HEK293 (cell line): Measurements from ENCODE around the gene PACSIN3.

ENCODE experiments used
- BCL11A ChIP-seq: fragments of 450-650 bp; formaldehyde crosslinking; IDR thresholded peaks from 2 replicates; pipeline ENCODE4 v1.5.1; 2016; ENCODE audit warnings: low read depth, missing biosample characterization, missing genetic modification characterization
- BCL11B ChIP-seq: fragments of 450-650 bp; formaldehyde crosslinking; IDR thresholded peaks from 2 replicates; pipeline ENCODE4 v1.5.1; 2016; ENCODE audit warnings: low read depth, missing biosample characterization, missing genetic modification characterization
- KLF10 ChIP-seq: fragments of 450-650 bp; IDR thresholded peaks from 2 replicates; pipeline ENCODE4 v1.5.1; 2018; ENCODE audit warnings: missing biosample characterization, mild to moderate bottlenecking, missing genetic modification characterization
- KLF7 ChIP-seq: fragments of 450-650 bp; formaldehyde crosslinking; IDR thresholded peaks from 2 replicates; pipeline ENCODE4 v1.5.1; 2016; ENCODE audit warnings: missing biosample characterization, missing genetic modification characterization, borderline replicate concordance
- MEIS1 ChIP-seq: sonication (generic); formaldehyde crosslinking; IDR thresholded peaks from 2 replicates; pipeline ENCODE4 v1.8.1; 2022; ENCODE audit warnings: missing genetic modification reagents, mild to moderate bottlenecking, borderline replicate concordance
- MYNN ChIP-seq: fragments of 450-650 bp; formaldehyde crosslinking; IDR thresholded peaks from 2 replicates; pipeline ENCODE4 v1.5.1; 2016; ENCODE audit warnings: missing biosample characterization, missing genetic modification characterization, borderline replicate concordance
- RBAK ChIP-seq: fragments of 450-650 bp; formaldehyde crosslinking; IDR thresholded peaks from 2 replicates; pipeline ENCODE4 v1.5.1; 2016; ENCODE audit warnings: missing biosample characterization, missing genetic modification characterization
- SETDB1 ChIP-seq: IDR thresholded peaks from one replicate; pipeline ENCODE4 v1.6.1; 2017; ENCODE audit warnings: mild to moderate bottlenecking, low read length, moderate library complexity, mixed read lengths; ENCODE audit not compliant: insufficient read length
- SP2 ChIP-seq: fragments of 450-650 bp; formaldehyde crosslinking; IDR thresholded peaks from 2 replicates; pipeline ENCODE4 v1.5.1; 2016; ENCODE audit warnings: missing biosample characterization, missing genetic modification characterization
- ZBTB17 ChIP-seq: fragments of 450-650 bp; formaldehyde crosslinking; IDR thresholded peaks from 2 replicates; pipeline ENCODE4 v1.5.1; 2016; ENCODE audit warnings: missing biosample characterization, missing genetic modification characterization
- ZBTB20 ChIP-seq: fragments of 450-650 bp; formaldehyde crosslinking; IDR thresholded peaks from 2 replicates; pipeline ENCODE4 v1.5.1; 2016; ENCODE audit warnings: missing biosample characterization, missing genetic modification characterization
- ZBTB21 ChIP-seq: fragments of 450-650 bp; formaldehyde crosslinking; IDR thresholded peaks from 2 replicates; pipeline ENCODE4 v1.5.1; 2017; ENCODE audit warnings: missing biosample characterization, missing genetic modification characterization
- ZBTB48 ChIP-seq: fragments of 450-650 bp; formaldehyde crosslinking; IDR thresholded peaks from 2 replicates; pipeline ENCODE4 v1.5.1; 2016; ENCODE audit warnings: missing biosample characterization, missing genetic modification characterization
- ZBTB7A ChIP-seq: fragments of 450-650 bp; formaldehyde crosslinking; IDR thresholded peaks from 2 replicates; pipeline ENCODE4 v1.5.1; 2016; ENCODE audit warnings: low read depth, missing biosample characterization, missing genetic modification characterization
- ZNF146 ChIP-seq: fragments of 450-650 bp; formaldehyde crosslinking; IDR thresholded peaks from 2 replicates; pipeline ENCODE4 v1.5.1; 2016; ENCODE audit warnings: missing biosample characterization, missing genetic modification characterization
- ZNF239 ChIP-seq: fragments of 450-650 bp; formaldehyde crosslinking; IDR thresholded peaks from 2 replicates; pipeline ENCODE4 v1.5.1; 2016; ENCODE audit warnings: missing biosample characterization, missing genetic modification characterization
- ZNF354C ChIP-seq: fragments of 450-650 bp; formaldehyde crosslinking; IDR thresholded peaks from 2 replicates; pipeline ENCODE4 v1.5.1; 2016; ENCODE audit warnings: missing biosample characterization, missing genetic modification characterization, low read depth, borderline replicate concordance
- ZNF362 ChIP-seq: fragments of 450-650 bp; formaldehyde crosslinking; IDR thresholded peaks from 2 replicates; pipeline ENCODE4 v1.5.1; 2016; ENCODE audit warnings: missing biosample characterization, missing genetic modification characterization
- ZNF37A ChIP-seq: fragments of 450-650 bp; IDR thresholded peaks from 2 replicates; pipeline ENCODE4 v1.5.1; 2018; ENCODE audit warnings: missing biosample characterization, missing genetic modification characterization
- ZNF48 ChIP-seq: fragments of 450-650 bp; formaldehyde crosslinking; IDR thresholded peaks from 2 replicates; pipeline ENCODE4 v1.5.1; 2016; ENCODE audit warnings: missing biosample characterization, missing genetic modification characterization
- ZNF549 ChIP-seq: fragments of 450-650 bp; IDR thresholded peaks from 2 replicates; pipeline ENCODE4 v1.5.1; 2018; ENCODE audit warnings: missing biosample characterization, missing genetic modification characterization, mild to moderate bottlenecking, inconsistent platforms, moderate library complexity
- ZNF555 ChIP-seq: fragments of 450-650 bp; formaldehyde crosslinking; conservative IDR thresholded peaks from 2 replicates; pipeline ENCODE4 v1.5.1; 2017; ENCODE audit warnings: missing biosample characterization, mild to moderate bottlenecking, missing genetic modification characterization, inconsistent platforms
- ZNF561 ChIP-seq: fragments of 450-650 bp; IDR thresholded peaks from 2 replicates; pipeline ENCODE4 v1.5.1; 2018; ENCODE audit warnings: missing biosample characterization, missing genetic modification characterization, borderline replicate concordance
- ZNF660 ChIP-seq: fragments of 450-650 bp; IDR thresholded peaks from 2 replicates; pipeline ENCODE4 v1.5.1; 2018; ENCODE audit warnings: missing biosample characterization, mild to moderate bottlenecking, missing genetic modification characterization
- ZNF747 ChIP-seq: fragments of 450-650 bp; formaldehyde crosslinking; IDR thresholded peaks from 2 replicates; pipeline ENCODE4 v1.5.1; 2016; ENCODE audit warnings: missing biosample characterization, missing genetic modification characterization
- ZSCAN16 ChIP-seq: fragments of 450-650 bp; formaldehyde crosslinking; IDR thresholded peaks from 2 replicates; pipeline ENCODE4 v1.5.1; 2016; ENCODE audit warnings: missing biosample characterization, missing genetic modification characterization
- ZSCAN23 ChIP-seq: fragments of 450-650 bp; formaldehyde crosslinking; IDR thresholded peaks from 2 replicates; pipeline ENCODE4 v1.5.1; 2016; ENCODE audit warnings: missing biosample characterization, missing genetic modification characterization
- ZSCAN4 ChIP-seq: fragments of 450-650 bp; formaldehyde crosslinking; IDR thresholded peaks from 2 replicates; pipeline ENCODE4 v1.5.1; 2017; ENCODE audit warnings: missing biosample characterization, missing genetic modification characterization
- TF ChIP-seq, protein P1 (sequence below): fragments of 450-650 bp; formaldehyde crosslinking; IDR thresholded peaks from 2 replicates; pipeline ENCODE4 v1.5.1; 2017; ENCODE audit warnings: missing biosample characterization, missing genetic modification characterization
- TF ChIP-seq, protein P2 (sequence below): fragments of 450-650 bp; formaldehyde crosslinking; IDR thresholded peaks from 2 replicates; pipeline ENCODE4 v1.5.1; 2017; ENCODE audit warnings: missing biosample characterization, missing genetic modification characterization

Gene PACSIN3

DNA sequence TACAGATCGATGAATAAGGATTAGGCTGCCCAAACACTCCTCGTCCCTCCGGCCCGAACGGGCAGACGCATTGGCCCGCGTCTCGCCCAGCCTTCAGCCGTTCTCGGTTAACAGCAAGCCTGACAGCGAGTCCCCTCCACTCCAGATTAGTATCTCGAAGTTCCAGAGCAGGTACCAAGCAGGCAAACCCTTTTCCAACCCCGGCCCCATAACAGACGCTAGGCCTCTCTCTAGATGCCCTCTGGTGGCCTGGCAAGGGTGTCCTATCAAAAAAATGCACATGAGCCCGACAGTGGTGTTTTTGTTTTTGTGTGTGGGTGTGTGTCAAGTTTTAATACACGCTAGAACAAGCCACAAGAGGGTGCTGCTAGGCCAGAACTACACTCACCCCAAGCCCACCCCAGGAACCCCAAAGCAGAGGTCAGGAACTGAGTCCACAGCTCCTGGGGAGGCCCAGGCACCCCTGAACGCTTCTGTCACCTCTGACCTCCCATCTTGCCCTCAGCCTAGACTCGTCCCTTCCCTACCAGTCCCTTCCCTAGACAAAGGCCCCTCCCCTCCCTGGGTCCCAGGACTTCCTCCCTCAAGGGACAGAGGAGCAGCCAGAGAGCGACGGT lies 8.9 kb downstream of the PACSIN3 start (continued):
- TF ChIP-seq, protein P1, sequence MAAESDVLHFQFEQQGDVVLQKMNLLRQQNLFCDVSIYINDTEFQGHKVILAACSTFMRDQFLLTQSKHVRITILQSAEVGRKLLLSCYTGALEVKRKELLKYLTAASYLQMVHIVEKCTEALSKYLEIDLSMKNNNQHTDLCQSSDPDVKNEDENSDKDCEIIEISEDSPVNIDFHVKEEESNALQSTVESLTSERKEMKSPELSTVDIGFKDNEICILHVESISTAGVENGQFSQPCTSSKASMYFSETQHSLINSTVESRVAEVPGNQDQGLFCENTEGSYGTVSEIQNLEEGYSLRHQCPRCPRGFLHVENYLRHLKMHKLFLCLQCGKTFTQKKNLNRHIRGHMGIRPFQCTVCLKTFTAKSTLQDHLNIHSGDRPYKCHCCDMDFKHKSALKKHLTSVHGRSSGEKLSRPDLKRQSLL (tag by site-specific recombination), result no peak
- TF ChIP-seq ZBTB21 (tag by site-specific recombination), result no peak
- TF ChIP-seq KLF7 (tag by site-specific recombination), result no peak
- TF ChIP-seq SETDB1, result no peak
- TF ChIP-seq ZNF37A (tag by site-specific recombination), result no peak
- TF ChIP-seq ZSCAN4 (tag by site-specific recombination), result peak; percentile 37; the same call in 1 of the 2 replicates
- TF ChIP-seq MYNN (tag by site-specific recombination), result no peak
- no peak for TF ChIP-seq ZNF549 (tag by site-specific recombination)
- no peak for TF ChIP-seq ZNF239
- TF ChIP-seq KLF10 (tag by site-specific recombination), result no peak
- TF ChIP-seq ZNF354C, result no peak
- no peak for TF ChIP-seq MEIS1 (CRISPR knock-in tag)
- TF ChIP-seq ZBTB17 (tag by site-specific recombination), result no peak
- no peak for TF ChIP-seq ZNF561 (tag by site-specific recombination)
- TF ChIP-seq ZSCAN23, result no peak
- no peak; the same call in 1 of the 2 replicates for TF ChIP-seq ZNF660
- no peak for TF ChIP-seq RBAK
- TF ChIP-seq SP2 (tag by site-specific recombination), result no peak
- TF ChIP-seq ZSCAN16, result no peak
- TF ChIP-seq ZNF48 (tag by site-specific recombination), result no peak
- TF ChIP-seq ZBTB48 (tag by site-specific recombination), result no peak
- TF ChIP-seq ZNF747 (tag by site-specific recombination), result no peak
- no peak for TF ChIP-seq ZNF555
- TF ChIP-seq ZNF362 (tag by site-specific recombination), result no peak
- TF ChIP-seq ZBTB20 (tag by site-specific recombination), result no peak
- 0 out of 2 replicates have a peak, but pooled peaks have one; percentile 40 for TF ChIP-seq ZBTB7A (tag by site-specific recombination)
- TF ChIP-seq ZNF146 (tag by site-specific recombination), result no peak
- TF ChIP-seq, protein P2, sequence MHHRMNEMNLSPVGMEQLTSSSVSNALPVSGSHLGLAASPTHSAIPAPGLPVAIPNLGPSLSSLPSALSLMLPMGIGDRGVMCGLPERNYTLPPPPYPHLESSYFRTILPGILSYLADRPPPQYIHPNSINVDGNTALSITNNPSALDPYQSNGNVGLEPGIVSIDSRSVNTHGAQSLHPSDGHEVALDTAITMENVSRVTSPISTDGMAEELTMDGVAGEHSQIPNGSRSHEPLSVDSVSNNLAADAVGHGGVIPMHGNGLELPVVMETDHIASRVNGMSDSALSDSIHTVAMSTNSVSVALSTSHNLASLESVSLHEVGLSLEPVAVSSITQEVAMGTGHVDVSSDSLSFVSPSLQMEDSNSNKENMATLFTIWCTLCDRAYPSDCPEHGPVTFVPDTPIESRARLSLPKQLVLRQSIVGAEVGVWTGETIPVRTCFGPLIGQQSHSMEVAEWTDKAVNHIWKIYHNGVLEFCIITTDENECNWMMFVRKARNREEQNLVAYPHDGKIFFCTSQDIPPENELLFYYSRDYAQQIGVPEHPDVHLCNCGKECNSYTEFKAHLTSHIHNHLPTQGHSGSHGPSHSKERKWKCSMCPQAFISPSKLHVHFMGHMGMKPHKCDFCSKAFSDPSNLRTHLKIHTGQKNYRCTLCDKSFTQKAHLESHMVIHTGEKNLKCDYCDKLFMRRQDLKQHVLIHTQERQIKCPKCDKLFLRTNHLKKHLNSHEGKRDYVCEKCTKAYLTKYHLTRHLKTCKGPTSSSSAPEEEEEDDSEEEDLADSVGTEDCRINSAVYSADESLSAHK (tag by site-specific recombination), result no peak
- 0 out of 2 replicates have a peak, but pooled peaks have one; percentile 32 for TF ChIP-seq BCL11A (tag by site-specific recombination)
- no peak for TF ChIP-seq BCL11B (tag by site-specific recombination)
- TF ChIP-seq, all 188 proteins: peak for 19
